AG09309 (cell line): ENCODE data around the gene CYFIP2.

Source experiments
- DNase-seq: peaks from one replicate; pipeline ENCODE4 v3.0.0-alpha.2; 2010; ENCODE audit warnings: low read depth
- H3K4me3 ChIP-seq: 2 replicates; pipeline ENCODE4 v1.5.1; 2011; ENCODE audit warnings: mild to moderate bottlenecking, low read depth, low read length, moderate library complexity; ENCODE audit not compliant: control insufficient read depth
- CTCF ChIP-seq: IDR thresholded peaks from 2 replicates; pipeline ENCODE4 v1.5.1; 2011; ENCODE audit warnings: mild to moderate bottlenecking, low read depth, low read length, inconsistent platforms; ENCODE audit not compliant: insufficient read depth, control insufficient read depth; ENCODE audit errors: missing control alignments

CYFIP2 gene

GRCh38 chr5:157275403-157275802 is 9.5 kb downstream of the CYFIP2 start:
- DNase-seq: no peak
- no peak for TF ChIP-seq CTCF

GRCh38 chr5:157278319-157279037 is 12.6 kb downstream of the CYFIP2 start:
- no peak for TF ChIP-seq CTCF
- DNase-seq: no peak
- H3K4me3 ChIP-seq: no peak overlapping the region

More at GRCh38 chr5:157275403-157275802, 9.5 kb downstream of the CYFIP2 start:
- H3K4me3 ChIP-seq: no peak overlapping the region

- TF ChIP-seq CTCF: no peak
- no peak overlapping the region for H3K4me3 ChIP-seq
- DNase-seq: no peak
These were observed 13.8 kb downstream of the CYFIP2 start for GRCh38 chr5:157279605-157280239.

- no peak for TF ChIP-seq CTCF
- H3K4me3 ChIP-seq: no peak overlapping the region
- DNase-seq: peak; percentile 57
These were observed 15.0 kb downstream of the CYFIP2 start for GRCh38 chr5:157280927-157281326.

GRCh38 chr5:157282150-157282549 is 16.2 kb downstream of the CYFIP2 start:
- no peak for DNase-seq
- H3K4me3 ChIP-seq: no peak overlapping the region
- no peak for TF ChIP-seq CTCF

- no peak for DNase-seq
- TF ChIP-seq CTCF: no peak
- H3K4me3 ChIP-seq: no peak overlapping the region
These were observed 17.5 kb downstream of the CYFIP2 start for GRCh38 chr5:157283434-157283833.
